ENCODE data around the gene MPV17L2.

Gene MPV17L2

DNA sequence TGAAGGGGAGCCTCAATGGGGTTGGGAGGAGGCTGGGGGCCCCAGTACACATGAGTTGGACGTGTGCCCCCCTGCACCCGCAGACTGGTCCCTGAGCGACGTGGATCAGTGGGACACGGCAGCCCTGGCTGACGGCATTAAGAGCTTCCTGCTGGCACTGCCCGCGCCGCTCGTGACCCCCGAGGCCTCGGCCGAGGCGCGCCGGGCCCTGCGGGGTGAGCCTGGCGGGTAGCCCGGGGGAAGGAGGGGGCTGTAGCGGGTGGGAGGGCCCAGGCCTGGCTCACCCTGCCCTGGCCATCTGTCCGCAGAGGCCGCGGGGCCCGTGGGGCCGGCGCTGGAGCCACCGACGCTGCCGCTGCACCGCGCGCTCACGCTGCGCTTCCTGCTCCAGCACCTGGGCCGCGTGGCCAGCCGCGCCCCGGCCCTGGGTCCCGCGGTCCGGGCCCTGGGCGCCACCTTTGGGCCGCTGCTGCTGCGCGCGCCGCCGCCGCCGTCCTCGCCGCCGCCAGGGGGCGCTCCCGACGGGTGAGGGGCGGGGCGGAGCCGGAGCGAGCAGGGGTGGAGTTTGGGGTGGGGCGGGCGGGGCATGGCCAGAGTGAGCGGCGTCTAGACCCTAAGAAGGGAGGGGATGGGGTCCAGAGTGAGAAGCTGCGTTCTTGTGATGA is 31.9 kb upstream of the MPV17L2 start:
- peak; percentile 80 to 89 for DNase-seq

DNA sequence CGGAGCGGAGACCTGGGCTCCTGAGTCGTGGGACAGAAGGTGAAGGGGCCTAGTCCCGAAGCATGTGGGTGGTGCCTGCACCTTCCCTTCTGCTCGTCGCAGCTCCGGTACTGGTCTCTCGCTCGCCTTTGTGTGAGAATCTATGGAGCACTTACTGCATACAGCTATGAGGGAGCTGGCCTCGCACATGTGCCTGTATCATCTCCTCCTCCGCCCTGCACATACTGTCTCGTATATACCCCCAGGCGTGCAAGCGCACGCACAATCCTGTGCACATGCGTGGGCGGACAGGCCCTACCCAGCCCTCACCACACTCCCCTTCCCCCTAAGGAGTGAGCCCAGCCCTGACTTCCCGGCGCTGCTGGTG is 31.4 kb upstream of the MPV17L2 start:
- DNase-seq = no peak

GRCh38 chr19:18164072-18164471 is 28.9 kb upstream of the MPV17L2 start:
- no peak for DNase-seq

DNA sequence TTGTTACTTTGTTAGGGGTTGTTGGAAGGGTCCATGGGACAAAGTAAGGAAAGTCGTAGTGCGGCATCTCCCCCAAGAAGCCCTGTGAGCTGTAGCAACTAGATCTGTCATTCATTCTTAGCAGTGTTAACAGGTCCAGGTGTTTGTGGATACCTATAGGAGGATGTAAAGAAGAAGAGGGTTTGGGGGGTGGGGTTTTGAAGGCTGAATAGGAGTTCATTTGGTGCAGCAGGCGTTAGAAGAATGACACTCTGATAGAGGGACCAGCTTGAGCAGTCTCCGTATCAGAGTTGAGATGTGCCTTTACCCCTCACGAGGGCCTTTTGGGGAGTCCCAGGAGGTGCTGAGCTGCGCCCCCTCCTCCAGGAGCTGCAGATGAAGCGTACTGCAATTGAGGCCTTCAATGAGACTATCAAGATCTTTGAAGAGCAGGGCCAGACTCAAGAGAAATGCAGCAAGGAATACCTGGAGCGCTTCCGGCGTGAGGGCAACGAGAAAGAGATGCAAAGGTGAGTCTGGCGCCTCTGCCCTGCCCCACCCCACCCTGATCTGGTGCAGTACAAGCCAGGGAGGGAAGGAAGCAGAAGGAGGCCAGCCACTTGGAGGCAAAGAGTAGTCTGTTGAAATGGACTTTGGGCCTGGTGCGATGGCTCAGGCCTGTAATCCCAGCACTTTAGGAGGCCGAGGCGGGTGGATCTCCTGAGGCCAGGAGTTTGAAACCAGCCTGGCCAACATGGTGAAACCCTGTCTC is 27.0 kb upstream of the MPV17L2 start:
- no peak for DNase-seq

DNA sequence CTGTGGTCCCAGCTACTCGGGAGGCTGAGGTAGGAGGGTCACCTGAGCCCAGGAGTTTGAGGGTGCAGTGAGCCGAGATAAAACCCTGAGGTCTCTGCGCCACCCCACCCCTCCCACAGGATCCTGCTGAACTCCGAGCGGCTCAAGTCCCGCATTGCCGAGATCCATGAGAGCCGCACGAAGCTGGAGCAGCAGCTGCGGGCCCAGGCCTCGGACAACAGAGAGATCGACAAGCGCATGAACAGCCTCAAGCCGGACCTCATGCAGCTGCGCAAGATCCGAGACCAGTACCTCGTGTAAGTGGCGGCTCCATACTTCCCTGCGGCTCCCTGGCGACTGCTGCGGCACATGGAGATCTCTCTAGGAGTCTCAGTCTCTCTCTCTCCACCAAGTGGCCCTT is 26.0 kb upstream of the MPV17L2 start:
- no peak for DNase-seq

- DNase-seq = peak; percentile 54 to 60
Observed at GRCh38 chr19:18167975-18168645, 24.9 kb upstream of the MPV17L2 start.

DNA sequence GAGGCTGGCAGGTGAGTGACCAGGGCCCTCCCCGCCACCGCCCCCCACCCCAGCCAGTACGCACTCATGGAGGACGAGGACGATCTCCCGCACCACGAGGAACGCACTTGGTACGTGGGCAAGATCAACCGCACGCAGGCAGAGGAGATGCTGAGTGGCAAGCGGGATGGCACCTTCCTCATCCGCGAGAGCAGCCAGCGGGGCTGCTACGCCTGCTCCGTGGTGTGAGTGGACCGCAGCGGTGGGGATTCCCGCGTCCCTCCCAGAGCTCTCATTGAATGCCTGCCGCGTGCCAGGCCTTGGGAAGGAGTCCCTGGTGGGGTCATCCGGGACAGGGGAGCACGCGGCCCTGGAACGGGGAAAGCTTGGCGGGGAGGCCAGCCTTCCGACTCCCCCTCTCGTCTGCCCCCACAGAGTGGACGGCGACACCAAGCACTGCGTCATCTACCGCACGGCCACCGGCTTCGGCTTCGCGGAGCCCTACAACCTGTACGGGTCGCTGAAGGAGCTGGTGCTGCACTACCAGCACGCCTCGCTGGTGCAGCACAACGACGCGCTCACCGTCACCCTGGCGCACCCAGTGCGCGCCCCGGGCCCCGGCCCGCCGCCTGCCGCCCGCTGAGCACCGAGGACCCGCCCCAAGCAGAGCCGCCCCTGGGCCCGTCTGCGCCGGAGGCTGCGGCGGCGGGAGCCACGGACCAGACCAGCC is 24.2 kb upstream of the MPV17L2 start:
- DNase-seq = no peak

DNA sequence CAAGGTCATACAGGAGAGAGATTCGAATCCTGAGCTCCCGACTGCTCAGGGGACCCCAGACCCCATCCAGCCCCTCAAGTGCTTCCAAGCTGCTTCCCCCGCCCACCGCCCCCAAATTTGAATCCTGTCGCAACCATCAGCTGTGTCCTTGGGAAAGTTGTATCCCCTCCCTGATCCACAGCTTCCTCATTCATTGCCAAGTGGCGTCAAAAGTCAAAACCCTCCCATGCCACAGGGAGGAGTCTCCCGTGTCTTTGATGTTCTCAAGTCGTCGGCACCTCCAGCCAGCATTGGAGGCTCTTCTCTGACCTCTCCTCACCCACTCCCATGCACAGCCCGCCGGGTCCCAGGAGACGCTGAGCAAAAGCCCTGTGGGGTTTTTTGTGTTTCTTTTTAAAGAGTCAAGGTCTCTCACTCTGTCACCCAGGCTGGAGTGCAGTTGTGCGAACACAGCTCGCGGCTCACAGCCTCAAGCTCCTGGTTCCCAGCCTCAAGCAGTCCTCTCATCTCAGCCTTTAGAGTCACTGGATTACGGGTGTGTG is 22.2 kb upstream of the MPV17L2 start:
- DNase-seq = no peak

GRCh38 chr19:18171605-18172327 is 21.3 kb upstream of the MPV17L2 start:
- no peak for DNase-seq

- DNase-seq = no peak
Observed at GRCh38 chr19:18172331-18173053, 20.5 kb upstream of the MPV17L2 start.

DNA sequence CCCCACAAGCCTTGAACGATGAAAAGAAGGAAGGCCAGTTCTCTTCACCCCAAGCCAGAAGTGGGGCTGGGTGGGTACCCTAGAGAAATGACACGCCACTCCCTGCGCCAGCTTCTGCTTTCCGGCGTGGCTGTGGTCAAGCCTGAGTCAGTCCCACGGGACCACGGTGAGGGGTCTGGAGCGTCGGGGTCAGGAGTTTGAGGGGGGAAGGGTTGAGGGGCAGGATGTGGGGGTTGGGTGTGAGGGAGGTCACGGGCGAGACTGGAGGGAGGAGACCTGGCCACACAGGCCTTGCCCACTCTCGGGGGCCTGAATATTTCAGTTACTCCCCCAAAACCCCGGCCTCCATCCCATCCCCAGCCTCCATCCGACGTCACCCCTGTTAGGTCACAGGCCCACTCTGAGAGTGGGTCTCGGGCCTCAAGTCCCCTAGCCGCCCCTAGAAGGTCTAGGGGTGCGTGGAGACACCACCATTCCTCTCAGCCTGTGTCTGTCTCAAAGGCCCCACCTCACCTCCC is 19.9 kb upstream of the MPV17L2 start:
- DNase-seq = no peak

GRCh38 chr19:18173572-18174288 is 19.3 kb upstream of the MPV17L2 start, which contains the start of gene IFI30:
Gene IFI30, plus strand, starts transcription at chr19:18173813. Its CDS starts 29 bp downstream, at chr19:18173842.
- DNase-seq = peak; percentile 47 to 63

DNA sequence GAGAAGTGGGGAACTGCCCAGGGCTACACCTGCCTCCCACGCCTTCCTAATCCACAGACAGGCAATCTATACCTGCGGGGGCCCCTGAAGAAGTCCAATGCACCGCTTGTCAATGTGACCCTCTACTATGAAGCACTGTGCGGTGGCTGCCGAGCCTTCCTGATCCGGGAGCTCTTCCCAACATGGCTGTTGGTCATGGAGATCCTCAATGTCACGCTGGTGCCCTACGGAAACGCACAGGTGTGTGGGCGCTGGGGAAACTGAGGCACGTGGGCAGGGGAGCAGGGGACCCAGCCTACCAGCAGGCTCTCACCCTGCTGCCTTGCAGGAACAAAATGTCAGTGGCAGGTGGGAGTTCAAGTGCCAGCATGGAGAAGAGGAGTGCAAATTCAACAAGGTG is 18.0 kb upstream of the MPV17L2 start:
- DNase-seq = no peak

GRCh38 chr19:18176367-18177310 is 16.4 kb upstream of the MPV17L2 start:
- no peak for DNase-seq

- DNase-seq = no peak
Observed at GRCh38 chr19:18179957-18180356, 13.1 kb upstream of the MPV17L2 start.

DNA sequence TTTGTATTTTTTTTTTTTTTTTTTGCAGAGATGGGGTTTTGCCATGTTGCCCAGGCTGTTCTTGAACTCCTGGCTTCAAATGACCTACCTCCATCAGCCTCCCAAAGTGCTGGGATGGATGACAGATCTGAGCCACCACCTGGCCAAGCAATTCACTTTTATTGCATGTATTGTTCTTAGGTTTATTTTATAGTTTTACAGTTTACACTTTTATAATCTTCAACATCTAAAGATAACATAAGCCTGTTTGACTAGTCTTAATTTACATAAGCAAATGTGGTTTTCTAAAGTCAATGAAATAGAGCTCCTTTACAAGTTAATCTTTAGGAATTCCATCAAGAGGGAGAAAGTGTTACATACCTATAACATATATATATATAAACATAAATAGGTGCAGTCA is 9.5 kb upstream of the MPV17L2 start:
- no peak for DNase-seq

GRCh38 chr19:18185538-18185937 is 7.5 kb upstream of the MPV17L2 start:
- no peak for DNase-seq

DNA sequence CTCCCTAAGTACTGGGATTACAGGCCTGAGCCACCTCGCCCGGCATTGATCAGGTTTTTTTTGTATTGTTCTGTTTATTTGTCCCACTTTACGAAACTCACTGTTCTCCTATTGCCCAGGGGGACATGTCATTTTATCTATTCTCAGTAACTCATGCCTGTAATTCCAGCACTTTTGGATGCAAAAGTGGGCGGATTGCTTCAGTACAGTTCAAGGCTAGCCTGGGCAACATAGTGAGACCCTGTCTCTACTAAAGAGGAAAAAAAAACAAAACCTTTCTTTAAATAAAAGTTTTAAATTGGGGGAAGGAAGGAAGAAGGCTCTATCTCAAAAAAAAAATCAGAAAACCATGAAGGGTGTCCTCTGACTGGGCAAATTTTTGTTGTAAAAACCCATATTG is 2.7 kb upstream of the MPV17L2 start:
- DNase-seq = no peak

DNA sequence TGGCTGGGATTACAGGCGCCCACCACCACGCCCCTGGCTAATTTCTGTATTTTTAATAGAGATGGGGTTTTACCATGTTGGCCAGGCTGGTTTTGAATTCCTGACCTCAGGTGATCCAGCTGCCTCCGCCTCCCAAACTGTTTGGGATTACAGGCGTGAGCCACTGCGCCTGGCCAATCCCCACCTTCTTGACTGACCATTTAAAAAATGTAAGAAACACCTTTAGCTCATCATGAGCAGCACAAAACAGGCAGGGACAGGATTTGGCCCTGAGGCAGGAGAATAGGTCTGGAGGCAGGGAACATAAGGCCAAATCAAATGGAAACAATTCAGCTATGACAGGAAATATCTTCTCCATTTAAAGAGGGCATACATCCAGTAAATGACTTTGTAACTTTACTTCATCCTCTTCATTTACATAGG is 1.4 kb upstream of the MPV17L2 start:
- no peak for DNase-seq
